IMR-90 (cell line): ENCODE results near the gene ZNF285.

Source experiments
- BHLHE40 ChIP-seq: fragments of 150-350 bp; IDR thresholded peaks from 2 replicates; pipeline ENCODE4 v1.6.1; 2016; ENCODE audit warnings: mild to moderate bottlenecking, low read depth, low read length
- CEBPB ChIP-seq: IDR thresholded peaks from 2 replicates; pipeline ENCODE4 v1.6.1; 2012; ENCODE audit warnings: low read depth, low read length, improper control_type of control experiment
- CTCF ChIP-seq: conservative IDR thresholded peaks from 2 replicates; pipeline ENCODE4 v1.5.1; 2012; ENCODE audit warnings: mild to moderate bottlenecking, low read depth, low read length, improper control_type of control experiment
- MAFK ChIP-seq: IDR thresholded peaks from 2 replicates; pipeline ENCODE4 v1.6.1; 2012; ENCODE audit warnings: low read depth, low read length, improper control_type of control experiment
- MAZ ChIP-seq: IDR thresholded peaks from 2 replicates; pipeline ENCODE4 v1.6.1; 2012; ENCODE audit warnings: low read depth, mild to moderate bottlenecking, low read length, improper control_type of control experiment, moderate library complexity, borderline replicate concordance
- MXI1 ChIP-seq: IDR thresholded peaks from 2 replicates; pipeline ENCODE4 v1.6.1; 2012; ENCODE audit warnings: low read depth, mild to moderate bottlenecking, low read length, moderate library complexity, borderline replicate concordance
- POLR2A ChIP-seq: IDR thresholded peaks from 2 replicates; pipeline ENCODE4 v1.6.1; 2012; ENCODE audit warnings: mild to moderate bottlenecking, low read depth, low read length
- USF2 ChIP-seq: fragments of 150-350 bp; IDR thresholded peaks from 2 replicates; pipeline ENCODE4 v1.6.1; 2017; ENCODE audit warnings: mild to moderate bottlenecking, antibody characterized with exemption, low read length, low read depth
- TF ChIP-seq, protein P1 (sequence below): fragments of 150-350 bp; IDR thresholded peaks from 2 replicates; pipeline ENCODE4 v1.6.1; 2016; ENCODE audit warnings: low read depth, mild to moderate bottlenecking, low read length, moderate library complexity, borderline replicate concordance

- TF ChIP-seq CEBPB (no peak), POLR2A (no peak), BHLHE40 (no peak), USF2 (no peak), MAFK (no peak), MAZ (no peak), CTCF (no peak), MXI1 (no peak)
- TF ChIP-seq, protein P1, sequence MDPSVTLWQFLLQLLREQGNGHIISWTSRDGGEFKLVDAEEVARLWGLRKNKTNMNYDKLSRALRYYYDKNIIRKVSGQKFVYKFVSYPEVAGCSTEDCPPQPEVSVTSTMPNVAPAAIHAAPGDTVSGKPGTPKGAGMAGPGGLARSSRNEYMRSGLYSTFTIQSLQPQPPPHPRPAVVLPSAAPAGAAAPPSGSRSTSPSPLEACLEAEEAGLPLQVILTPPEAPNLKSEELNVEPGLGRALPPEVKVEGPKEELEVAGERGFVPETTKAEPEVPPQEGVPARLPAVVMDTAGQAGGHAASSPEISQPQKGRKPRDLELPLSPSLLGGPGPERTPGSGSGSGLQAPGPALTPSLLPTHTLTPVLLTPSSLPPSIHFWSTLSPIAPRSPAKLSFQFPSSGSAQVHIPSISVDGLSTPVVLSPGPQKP, result no peak
Measured at GRCh38 chr19:44345959-44346358, 55.4 kb downstream of the ZNF285 start.
